Neural progenitor cell (in vitro differentiated cells): ENCODE data around the gene UBE2D2.
A peak's percentile ranks its signal among the peaks of the same experiment; 100 is the strongest.

ENCODE experiments used
- CTCF ChIP-seq: fragments of 200-600 bp; sonication (generic); IDR thresholded peaks from 2 replicates; pipeline ENCODE4 v1.5.1; 2017; ENCODE audit warnings: antibody characterized with exemption, mild to moderate bottlenecking
- EZH2phosphoT487 ChIP-seq: fragments of 200-600 bp; sonication (generic); IDR thresholded peaks from 2 replicates; pipeline ENCODE4 v1.6.1; 2017; ENCODE audit warnings: antibody characterized with exemption

GRCh38 chr5:139650031-139650688 is 89.0 kb downstream of the UBE2D2 start:
- TF ChIP-seq CTCF, result peak; percentile 49
- TF ChIP-seq EZH2phosphoT487, result no peak
